GM21367 (cell line): ENCODE results near the gene ACRBP.

Experiments
- ATAC-seq: cut with Tn5 transposase; IDR thresholded peaks from one replicate; pipeline ENCODE4 v1.9.1; 2021; ENCODE audit not compliant: unreplicated experiment

The ACRBP gene

GRCh38 chr12:6647083-6647604, at the start of gene ACRBP:
ACRBP (minus strand) TSS chr12:6647432; CDS start chr12:6647366, 66 bp downstream.
- ATAC-seq = no peak

GRCh38 chr12:6695313-6696045, 48.2 kb upstream of the ACRBP start:
- ATAC-seq = no peak

DNA sequence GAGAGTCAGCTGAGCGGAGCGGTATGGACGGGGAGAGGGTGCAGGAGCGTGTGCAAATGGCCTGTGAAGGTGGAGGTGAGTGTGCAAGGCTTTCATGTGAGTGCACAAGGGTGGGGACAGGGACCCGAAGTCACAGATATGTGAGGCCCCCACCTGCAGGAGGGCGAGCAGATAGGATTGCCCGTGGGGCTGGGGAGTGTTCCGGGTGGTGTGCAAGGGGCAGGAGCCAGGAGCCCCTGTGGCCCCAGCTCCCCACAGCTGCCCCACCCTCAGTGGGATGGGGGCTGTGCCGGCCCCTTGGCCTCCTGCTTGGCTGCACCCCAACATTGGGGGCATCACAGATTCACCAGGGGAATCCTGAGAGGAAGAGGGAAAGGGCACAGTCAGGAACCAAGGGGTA, 47.5 kb upstream of the ACRBP start:
- ATAC-seq = no peak

DNA sequence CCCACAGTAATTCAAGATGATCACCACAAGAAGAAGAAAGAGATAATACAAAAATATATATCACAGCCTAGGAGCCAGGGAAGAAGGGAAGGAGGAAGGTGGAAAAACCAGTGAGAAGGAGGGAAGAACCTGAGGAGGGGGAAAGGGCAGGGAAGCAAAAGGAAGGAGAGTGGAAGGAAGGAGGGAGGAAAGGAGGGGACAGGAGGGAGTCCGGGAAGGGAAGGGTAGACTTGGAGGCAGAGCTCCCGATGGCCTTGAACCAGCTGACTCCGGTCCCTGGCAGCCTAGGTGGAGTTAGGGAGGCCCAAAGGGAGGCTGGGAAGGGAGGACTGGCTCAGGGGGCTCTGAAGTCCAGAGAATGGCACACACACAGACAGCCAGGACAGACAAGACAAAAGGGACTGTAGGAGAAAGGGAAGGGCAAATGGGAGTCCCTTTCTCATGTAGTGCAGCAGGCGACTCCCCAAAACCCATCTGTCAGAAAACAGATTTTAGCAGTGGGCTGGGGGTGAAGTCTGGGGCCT, 46.7 kb upstream of the ACRBP start:
- no peak for ATAC-seq

- no peak for ATAC-seq
Observed at GRCh38 chr12:6692888-6693287, 45.7 kb upstream of the ACRBP start.

GRCh38 chr12:6691473-6691872, 44.2 kb upstream of the ACRBP start:
- no peak for ATAC-seq

DNA sequence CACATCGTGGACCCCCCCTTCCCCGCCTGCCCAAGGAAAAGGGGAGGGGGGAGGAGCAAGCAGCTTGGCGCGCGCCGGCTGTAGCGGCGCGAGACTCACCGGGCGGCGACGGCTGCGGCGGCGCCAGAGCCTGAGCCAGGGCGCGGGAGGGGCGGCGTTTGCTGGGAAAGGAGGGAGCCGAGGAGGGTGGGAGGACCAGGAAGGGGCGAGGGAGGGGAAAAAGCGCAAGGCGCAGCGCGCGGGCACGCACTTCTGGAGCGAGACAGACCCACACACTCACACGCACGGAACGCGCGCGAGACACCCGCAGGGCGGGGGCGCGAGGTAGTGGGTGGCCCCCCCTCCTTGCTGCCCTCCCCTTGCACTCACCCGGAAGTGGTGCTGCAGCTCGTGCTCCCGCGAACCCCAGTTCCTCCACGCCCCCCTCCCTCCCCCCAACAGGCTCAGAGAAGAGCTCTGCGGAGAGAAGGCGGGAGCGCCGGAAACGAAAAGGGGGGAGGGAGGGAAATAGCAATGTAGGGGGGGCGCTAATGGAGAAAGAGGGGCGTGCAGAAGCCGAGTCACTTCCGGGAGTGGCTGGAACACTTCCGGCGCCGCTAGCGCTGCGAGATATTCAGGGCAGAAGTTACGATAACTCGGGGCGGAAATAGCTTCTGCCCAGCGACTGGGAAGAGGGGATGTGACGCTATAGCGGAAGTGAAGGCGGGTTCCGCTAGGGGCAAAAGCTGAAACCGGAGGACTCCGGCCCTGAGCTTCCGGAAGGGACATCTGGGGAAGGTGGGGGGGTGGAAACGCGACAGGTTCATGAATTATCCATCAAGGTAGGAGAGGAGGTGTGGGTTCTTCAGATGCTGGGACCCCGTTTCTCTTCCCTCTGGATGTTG, 42.0 kb upstream of the ACRBP start, which contains the start of gene ZNF384:
ZNF384 (minus strand) TSS at position 377 of the 884 bp plus-strand sequence. CDS start 9,855 bp downstream, outside the sequence.
- peak; percentile 71 for ATAC-seq

- ATAC-seq = peak; percentile 23
Observed at GRCh38 chr12:6688543-6688998, 41.3 kb upstream of the ACRBP start.

GRCh38 chr12:6685814-6686213, 38.6 kb upstream of the ACRBP start:
- ATAC-seq = no peak

DNA sequence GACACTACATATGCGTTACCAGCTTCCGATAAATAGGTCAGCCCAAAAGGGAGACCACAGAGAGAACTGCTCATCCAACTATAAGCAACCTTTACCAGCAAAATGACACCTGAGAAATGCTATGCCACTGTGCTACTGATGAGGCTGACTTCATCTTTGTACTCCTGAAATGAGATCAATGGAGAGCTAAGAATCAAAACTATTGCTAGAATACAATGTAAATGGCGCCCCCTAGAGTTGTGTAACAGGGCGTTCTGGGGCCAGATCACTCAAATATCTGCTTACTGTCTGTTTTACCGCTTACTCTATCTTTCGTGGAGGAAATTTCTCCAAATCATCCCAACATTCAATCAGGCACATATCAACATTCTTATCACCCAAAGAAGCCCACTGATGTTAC, 37.4 kb upstream of the ACRBP start:
- ATAC-seq = no peak

DNA sequence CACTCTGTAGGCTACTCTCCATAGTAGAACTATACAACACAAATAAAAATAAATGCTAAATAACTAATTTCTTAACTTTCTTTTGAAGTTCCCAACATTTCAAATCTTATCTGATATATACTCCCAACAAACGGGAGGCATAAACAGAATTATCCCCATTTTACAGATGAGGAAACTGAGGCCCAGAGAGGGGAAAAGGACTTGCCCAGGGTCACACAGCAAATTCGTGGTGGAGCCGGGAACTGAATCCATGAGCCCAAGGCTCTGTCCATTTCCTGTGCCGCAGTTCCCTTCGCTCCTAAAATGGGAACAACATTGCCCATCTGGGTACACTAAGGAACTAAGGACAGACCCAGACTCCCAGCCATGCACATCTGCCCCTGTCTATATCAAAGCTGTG, 29.7 kb upstream of the ACRBP start:
- no peak for ATAC-seq

DNA sequence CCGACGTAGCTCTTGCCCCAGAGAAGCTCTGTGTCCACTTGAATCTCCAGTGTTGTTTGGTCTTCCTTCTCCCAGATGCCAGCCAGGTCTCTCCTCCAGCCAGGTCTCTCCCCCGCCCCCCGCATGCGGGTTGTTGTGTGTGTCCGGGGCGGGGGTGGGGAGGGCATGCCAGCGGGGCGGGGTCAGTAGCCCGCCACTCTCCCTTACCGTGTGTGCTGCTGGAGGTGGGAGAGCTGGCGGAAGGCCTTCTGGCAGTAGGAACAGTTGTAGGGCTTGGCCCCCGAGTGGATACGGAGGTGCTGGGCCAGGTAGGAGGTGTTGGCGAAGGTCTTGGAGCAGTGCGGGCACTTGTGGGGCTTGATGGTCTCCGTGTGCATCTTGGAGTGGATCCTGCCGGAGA, 24.9 kb upstream of the ACRBP start:
- ATAC-seq = no peak

- no peak for ATAC-seq
Observed at GRCh38 chr12:6667559-6668210, 20.5 kb upstream of the ACRBP start.

DNA sequence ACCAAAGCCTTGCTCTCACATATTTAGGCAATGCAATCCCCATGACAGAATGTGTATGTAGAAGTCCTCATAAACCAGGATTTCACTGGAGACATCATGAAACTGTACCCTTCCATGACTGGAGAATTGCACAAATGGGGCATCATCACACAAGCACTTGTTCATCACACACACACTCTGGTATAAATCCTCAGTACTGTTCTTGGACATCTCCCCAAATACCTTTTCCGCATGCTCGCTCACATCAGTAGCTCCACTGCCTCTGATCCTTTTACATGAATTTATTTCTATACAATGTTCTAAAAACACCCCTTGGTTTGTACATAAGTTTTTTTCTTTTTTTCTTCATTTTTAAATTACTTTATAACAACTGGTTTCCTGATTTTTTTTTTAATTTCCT, 19.0 kb upstream of the ACRBP start:
- no peak for ATAC-seq

DNA sequence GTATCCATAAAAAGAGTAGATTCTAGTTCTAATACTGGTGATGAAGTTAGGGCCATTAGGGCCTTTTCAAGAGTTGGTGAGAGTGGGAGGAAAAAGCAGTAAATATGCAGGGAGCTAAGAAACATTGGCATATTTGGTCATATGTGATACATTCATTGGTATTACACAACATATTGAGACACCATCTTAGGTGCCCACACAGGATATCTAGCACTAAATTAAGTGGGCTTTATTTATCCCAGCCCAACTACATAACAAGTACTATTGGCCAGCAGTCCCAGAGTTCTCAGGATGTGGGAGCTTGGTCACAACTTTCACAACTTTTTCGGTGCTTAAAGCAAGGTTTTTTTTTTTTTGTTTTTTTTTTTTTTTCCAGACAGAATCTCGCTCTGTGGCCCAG, 17.7 kb upstream of the ACRBP start:
- no peak for ATAC-seq

- ATAC-seq = peak; percentile 93
Observed at GRCh38 chr12:6662906-6663742, 15.9 kb upstream of the ACRBP start, which contains the start of gene ING4. ING4 (minus strand) TSS chr12:6663119; CDS start chr12:6663101, 18 bp downstream.

- ATAC-seq = peak; percentile 2
Observed at GRCh38 chr12:6662602-6662905, 15.3 kb upstream of the ACRBP start.

DNA sequence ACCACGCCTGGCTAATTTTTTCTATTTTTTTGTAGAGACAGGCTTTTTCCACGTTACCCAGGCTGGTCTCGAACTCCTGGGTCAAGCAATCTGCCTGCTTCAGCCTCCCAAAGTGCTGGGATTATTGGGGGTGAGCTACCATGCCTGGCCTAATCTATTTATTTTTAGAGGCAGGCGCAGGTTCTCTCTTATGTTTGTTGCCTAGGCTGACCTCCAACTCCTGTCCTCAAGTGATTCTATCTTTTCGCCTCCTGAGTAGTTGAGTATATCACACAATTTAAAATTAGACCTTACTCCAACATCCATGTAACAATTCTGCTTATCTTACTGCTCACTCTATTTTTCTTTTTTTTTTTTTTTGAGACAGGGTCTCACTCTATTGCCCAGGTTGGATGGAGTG, 6.8 kb upstream of the ACRBP start:
- ATAC-seq = no peak

DNA sequence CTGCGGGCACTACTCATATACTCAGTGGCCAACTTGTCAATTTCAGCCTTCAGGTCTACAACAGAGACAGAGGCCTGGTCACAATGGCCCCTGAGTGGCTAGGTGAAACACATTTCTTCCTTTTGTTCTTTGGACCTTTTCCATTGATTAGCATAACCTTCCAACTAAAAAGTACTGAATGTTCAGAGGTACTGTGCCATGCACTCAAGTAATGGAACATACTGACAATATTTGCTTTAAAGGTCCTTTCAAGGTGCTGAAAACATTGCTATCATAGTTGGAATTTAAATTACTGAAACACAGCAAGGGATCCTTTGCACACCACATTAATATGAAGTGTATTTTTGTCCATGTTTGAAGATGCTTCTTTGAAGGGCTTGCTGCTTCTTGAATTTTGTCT, 6.1 kb upstream of the ACRBP start:
- no peak for ATAC-seq

DNA sequence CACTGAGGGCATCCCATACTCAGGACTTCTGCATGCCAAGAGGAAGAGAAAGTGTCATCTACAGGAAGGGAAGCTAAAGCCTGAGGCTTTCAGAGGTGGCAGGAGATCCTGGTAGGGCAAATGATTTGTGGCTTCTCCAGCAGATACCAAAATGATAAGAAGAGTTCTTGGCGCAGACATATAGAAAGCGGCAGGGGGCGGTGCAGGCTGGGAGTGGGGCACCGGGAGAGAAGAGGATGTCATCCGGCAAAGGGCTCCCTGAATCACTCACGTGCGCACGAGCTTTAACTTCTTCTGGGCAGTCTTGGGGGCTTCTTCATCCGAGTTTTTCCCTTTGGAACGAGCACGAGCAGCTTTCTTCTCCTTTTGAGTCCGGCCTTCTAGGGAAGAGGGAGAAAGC, 5.2 kb upstream of the ACRBP start:
- ATAC-seq = no peak
